Ovary (tissue), 9 donors: ENCODE measurements around the gene FNDC11. TPM values are rescaled to one million over a fixed set of nuclear protein-coding genes. Genes with fewer than 3 reads are reported as not detected.
A peak's percentile ranks its signal among the peaks of the same experiment; 100 is the strongest.

Experiments used
- DNase-seq, 5 donors: peaks; one replicate each; pipeline ENCODE4 v3.0.0-alpha.2; 2019 to 2020
- H3K27ac ChIP-seq, 2 donors: fragments of 200-600 bp; one replicate each; pipeline versions ENCODE4 v1.5.1 to v1.8.0; 2019 to 2022
- H3K27me3 ChIP-seq: fragments of 200-600 bp; one replicate; pipeline ENCODE4 v1.8.0; 2022
- H3K36me3 ChIP-seq: fragments of 200-600 bp; sonication (generic); one replicate; pipeline ENCODE4 v1.5.1; 2019
- H3K4me1 ChIP-seq: one replicate; pipeline ENCODE4 v1.8.1; 2013; ENCODE audit warnings: mild to moderate bottlenecking, moderate library complexity; ENCODE audit not compliant: insufficient read depth
- H3K4me3 ChIP-seq: fragments of 200-600 bp; sonication (generic); one replicate; pipeline ENCODE4 v1.5.1; 2017
- H3K9me3 ChIP-seq, 2 donors: fragments of 200-600 bp in 1 of 2; sonication (generic) in 1 of 2; one replicate each; pipeline versions ENCODE4 v1.5.1 to v1.8.1; 2013 to 2019; ENCODE audit warnings: mild to moderate bottlenecking in 1 of 2, moderate library complexity in 1 of 2
- EP300 ChIP-seq: sonication (generic); formaldehyde crosslinking; IDR thresholded peaks from one replicate; pipeline ENCODE4 v1.6.1; 2017; ENCODE audit warnings: antibody characterized with exemption
- POLR2A ChIP-seq: fragments of 450-650 bp; IDR thresholded peaks from one replicate; pipeline ENCODE4 v1.6.1; 2017; ENCODE audit warnings: antibody characterized with exemption, mild to moderate bottlenecking, moderate library complexity
- WGBS, 3 donors: extraction: QIAGEN DNeasy Blood & Tissue Kit in 1 of 3; methylation state at CpG; one replicate each; pipeline versions ENCODE4 v1.1.5 to v1.1.7; 2013 to 2017; 5-methylcytosine and 5-hydroxymethylcytosine counted together
- intact Hi-C, 4 donors: fragments of 100-400 bp; cut with DNase I; formaldehyde crosslinking; loops; one replicate each; pipeline versions ENCODE4 v1.11.0 to v1.15.1; 2022 to 2023
- polyA plus RNA-seq, 2 donors: library from polyadenylated mRNA; stranded (reverse); fragments of 200-250 nt in 1 of 2; fragments of 350-450 nt in 1 of 2; fragmentation: Illumina TruSeq in 1 of 2; extraction: RNeasy Lipid Tissue Mini Kit (QIAGEN cat#74804) in 1 of 2; gene quantifications; one replicate each; pipeline ENCODE4 v1.2.3, GENCODE V29; 2013 to 2014
- total RNA-seq, 7 donors: library from RNA; depleted of rRNA in 2 of 7; stranded (reverse); fragments of >200 nt in 2 of 7; fragmentation: NEBNext Ultra II Directional in 3 of 7; extraction: Animal tissue kit (Norgen Biotek cat#: 25700) in 3 of 7; gene quantifications; one replicate each; pipeline versions ENCODE4 v1.1.0 to v1.2.4, GENCODE V29; 2016 to 2023
- TF ChIP-seq, protein P1 (sequence below), 3 donors: fragments of 450-650 bp in 2 of 3; fragments of 200-600 bp in 1 of 3; IDR thresholded peaks; one replicate each; pipeline versions ENCODE4 v1.5.1 to v1.8.0; 2016 to 2022; ENCODE audit warnings: antibody characterized with exemption in 3 of 3, mild to moderate bottlenecking in 1 of 3
- donor health status: DM: no; HTN: no; CAD: no; lungs with moderate emphysema.
- donor health status: DM: no; HTN: no; CAD: no.
- donor health status: Bipolar disorder and iron deficiency.
- donor health status: DM: yes; HTN: yes; CAD: no.
- donor health status: DM: no; HTN: no; CAD: no.
- donor health status: DM: yes; HTN: yes; CAD: no.

Gene FNDC11
- total and polyA plus RNA-seq, 9 donors = 0.10 to 5.5 (median 0.35) TPM; not detected in 2

DNA sequence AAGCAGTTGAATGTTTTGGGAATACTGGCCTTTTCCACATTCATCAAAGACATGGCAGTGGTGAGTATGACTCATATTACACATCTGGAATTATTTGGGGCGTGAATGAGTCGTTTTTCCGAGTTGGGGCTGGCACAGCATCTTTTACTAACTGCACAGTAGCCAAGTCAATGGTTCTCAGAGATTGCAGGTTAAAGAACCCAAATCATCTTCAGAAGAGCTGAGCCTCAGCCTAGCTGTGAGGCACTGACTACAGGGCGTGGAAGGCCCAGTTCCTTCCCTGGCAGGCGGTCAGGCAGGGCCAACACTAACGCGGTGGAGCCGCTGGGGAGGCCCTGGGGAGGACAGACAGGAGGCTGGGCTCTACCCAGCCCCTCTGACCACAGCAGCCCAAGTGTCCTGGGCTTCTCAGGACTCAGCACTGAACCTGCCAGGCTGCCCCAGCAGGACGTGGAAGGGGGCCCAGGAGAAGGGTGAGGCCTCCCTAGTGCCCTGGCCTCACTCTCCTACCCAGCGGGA, 40.1 kb downstream of the FNDC11 start:
- Histone ChIP-seq H3K27ac (peak overlapping the region in 1 of 2 donors; percentile 10), H3K4me3 (no peak overlapping the region), H3K36me3 (no peaks in the 10 kb centered on the region), H3K9me3 (no peaks in the 10 kb centered on the region), H3K27me3 (no peaks in the 10 kb centered on the region), H3K4me1 (no peaks in the 10 kb centered on the region)
- intact Hi-C loops = no loop called here
- WGBS, 3 donors = 33 to 62% (median 41%) methylated on average over 10 of the region's 10 CpGs
- DNase-seq = no peak
- no peak for TF ChIP-seq POLR2A
- TF ChIP-seq, protein P1, sequence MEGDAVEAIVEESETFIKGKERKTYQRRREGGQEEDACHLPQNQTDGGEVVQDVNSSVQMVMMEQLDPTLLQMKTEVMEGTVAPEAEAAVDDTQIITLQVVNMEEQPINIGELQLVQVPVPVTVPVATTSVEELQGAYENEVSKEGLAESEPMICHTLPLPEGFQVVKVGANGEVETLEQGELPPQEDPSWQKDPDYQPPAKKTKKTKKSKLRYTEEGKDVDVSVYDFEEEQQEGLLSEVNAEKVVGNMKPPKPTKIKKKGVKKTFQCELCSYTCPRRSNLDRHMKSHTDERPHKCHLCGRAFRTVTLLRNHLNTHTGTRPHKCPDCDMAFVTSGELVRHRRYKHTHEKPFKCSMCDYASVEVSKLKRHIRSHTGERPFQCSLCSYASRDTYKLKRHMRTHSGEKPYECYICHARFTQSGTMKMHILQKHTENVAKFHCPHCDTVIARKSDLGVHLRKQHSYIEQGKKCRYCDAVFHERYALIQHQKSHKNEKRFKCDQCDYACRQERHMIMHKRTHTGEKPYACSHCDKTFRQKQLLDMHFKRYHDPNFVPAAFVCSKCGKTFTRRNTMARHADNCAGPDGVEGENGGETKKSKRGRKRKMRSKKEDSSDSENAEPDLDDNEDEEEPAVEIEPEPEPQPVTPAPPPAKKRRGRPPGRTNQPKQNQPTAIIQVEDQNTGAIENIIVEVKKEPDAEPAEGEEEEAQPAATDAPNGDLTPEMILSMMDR (IDR thresholded peaks at IDR 0.05) = no peak
- no peak for TF ChIP-seq EP300

DNA sequence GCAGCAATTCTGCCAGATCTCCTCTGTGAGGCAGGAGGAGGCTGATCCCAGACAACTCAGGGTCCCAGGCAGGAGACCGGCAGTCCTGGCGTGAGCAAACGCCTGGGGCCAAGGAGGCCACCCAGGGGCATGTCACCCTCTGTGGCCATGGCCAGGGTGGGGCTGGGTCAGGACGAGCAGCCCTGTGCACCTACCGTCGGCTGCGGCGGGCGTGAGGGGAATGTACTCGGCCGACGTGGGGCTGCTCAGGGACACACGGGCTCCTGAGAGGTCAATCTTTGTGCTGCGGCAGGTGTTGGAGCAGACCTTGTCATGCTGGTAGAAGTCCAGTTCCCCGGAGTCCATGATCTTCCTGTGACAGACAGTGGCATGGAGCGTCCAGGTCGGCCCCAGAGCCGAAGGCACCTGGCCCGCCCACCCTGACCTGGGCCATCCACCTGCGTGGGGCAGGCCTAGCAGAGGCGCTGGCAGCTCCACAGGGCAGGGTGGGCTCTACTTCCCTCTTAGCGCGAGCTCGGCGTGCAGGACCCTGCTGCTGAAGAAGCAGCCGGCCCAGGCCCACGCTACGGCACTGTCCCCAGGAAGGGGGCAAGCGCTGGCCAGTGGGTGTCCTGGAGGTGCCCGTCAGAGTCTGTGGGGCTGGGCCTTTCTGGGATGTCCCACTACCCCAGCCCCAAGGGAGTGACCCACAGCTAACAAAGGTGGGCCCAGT, 41.6 kb downstream of the FNDC11 start:
- Histone ChIP-seq H3K27ac (no peak overlapping the region), H3K4me3 (no peak overlapping the region), H3K27me3 (no peaks in the 10 kb centered on the region), H3K36me3 (no peaks in the 10 kb centered on the region), H3K4me1 (no peaks in the 10 kb centered on the region), H3K9me3 (no peaks in the 10 kb centered on the region)
- no peak for DNase-seq
- intact Hi-C loops = no loop called here
- TF ChIP-seq POLR2A (no peak), EP300 (no peak)
- TF ChIP-seq, protein P1 (IDR thresholded peaks at IDR 0.05) = no peak
- WGBS, 3 donors = 90 to 93% (median 93%) methylated on average over 30 of the region's 30 CpGs

DNA sequence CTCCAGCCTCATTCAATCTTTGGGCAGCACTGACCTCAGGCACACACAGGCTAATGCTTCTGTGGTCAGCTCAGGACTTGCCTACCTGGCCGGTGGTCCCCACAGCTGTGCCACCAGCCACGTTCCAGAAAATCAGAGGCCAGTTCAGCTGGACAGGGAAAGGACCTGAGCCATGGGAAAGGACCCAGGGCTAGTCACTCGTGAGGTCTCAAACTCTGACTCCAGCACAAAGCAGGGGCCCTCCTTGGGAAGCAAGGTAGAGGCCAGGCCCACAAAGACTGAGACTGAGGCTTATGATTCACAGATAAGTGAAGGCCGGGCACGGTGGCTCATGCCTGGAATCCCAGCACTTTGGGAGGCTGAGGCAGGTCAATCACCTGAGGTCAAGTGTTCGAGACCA, 42.5 kb downstream of the FNDC11 start:
- H3K27ac ChIP-seq = no peak overlapping the region
- WGBS, 3 donors = 89 to 92% (median 90%) methylated on average over 6 of the region's 6 CpGs
- no peak for DNase-seq
- no peak overlapping the region for H3K4me3 ChIP-seq
- no peaks in the 10 kb centered on the region for H3K9me3 ChIP-seq
- intact Hi-C loops = no loop called here
- TF ChIP-seq POLR2A (no peak), EP300 (no peak)
- TF ChIP-seq, protein P1 (IDR thresholded peaks at IDR 0.05) = no peak
- H3K36me3 ChIP-seq = no peaks in the 10 kb centered on the region
- H3K4me1 ChIP-seq = no peaks in the 10 kb centered on the region
- no peaks in the 10 kb centered on the region for H3K27me3 ChIP-seq

DNA sequence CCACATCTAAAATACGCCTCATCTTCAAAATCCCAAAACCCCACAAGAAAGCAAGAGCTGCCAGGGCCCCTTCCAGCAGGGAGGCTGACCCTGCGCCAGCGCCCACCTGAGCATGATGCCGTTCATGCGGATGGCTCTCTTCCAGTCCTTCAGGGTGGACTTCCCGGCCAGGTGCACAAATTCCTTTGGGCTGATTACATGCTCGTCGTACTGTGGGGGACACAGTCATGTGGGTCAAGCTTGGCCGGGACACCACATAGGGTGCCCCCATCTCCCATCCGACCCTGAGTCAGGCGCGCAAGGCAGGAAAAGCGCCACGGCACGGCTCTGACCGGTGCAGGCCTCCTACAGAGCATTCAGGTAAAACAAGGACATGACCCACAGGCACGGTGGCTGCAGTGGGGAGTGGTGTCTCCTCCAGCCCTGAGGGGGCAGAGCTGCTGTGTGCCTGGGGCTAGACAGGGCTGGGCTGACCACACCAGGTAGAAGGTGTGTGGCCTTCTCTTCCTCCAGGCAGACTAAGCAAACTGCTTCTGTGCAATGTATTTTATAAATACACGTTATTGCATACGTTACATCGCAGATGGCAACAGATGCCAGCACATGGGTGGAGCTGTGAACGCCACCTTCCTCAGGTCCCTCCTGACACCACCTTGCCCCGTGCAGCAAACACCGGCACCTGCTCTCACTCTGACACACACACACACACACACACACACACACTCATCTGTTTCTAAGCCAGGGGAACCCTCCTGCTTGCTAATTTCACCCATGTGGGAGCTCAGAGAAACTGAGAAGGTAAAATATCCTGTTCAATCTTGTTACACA, 43.9 kb downstream of the FNDC11 start:
- Histone ChIP-seq H3K9me3 (no peaks in the 10 kb centered on the region), H3K4me1 (no peaks in the 10 kb centered on the region), H3K4me3 (no peak overlapping the region), H3K36me3 (no peaks in the 10 kb centered on the region), H3K27ac (no peak overlapping the region), H3K27me3 (no peaks in the 10 kb centered on the region)
- TF ChIP-seq EP300 (no peak), POLR2A (no peak)
- TF ChIP-seq, protein P1 (IDR thresholded peaks at IDR 0.05) = no peak
- no peak for DNase-seq
- intact Hi-C loops = no loop called here
- 83 to 88% (median 84%) methylated on average over 23 of the region's 23 CpGs for WGBS, 3 donors
